Measurements from ENCODE around the gene C4orf54. TPM values are rescaled to one million over a fixed set of nuclear protein-coding genes. Genes with fewer than 3 reads are reported as not detected.
A peak's percentile ranks its signal among the peaks of the same experiment; 100 is the strongest.

C4orf54 gene
- total RNA-seq, 1 experiment from 2014 or later, result not detected

- no peaks in the 10 kb centered on the region for H3K79me2 ChIP-seq (ENCODE audit: insufficient read depth, low read length)
- H3K9ac ChIP-seq (ENCODE audit: extremely low read depth, insufficient read length, low read length), result no peak overlapping the region
- DNase-seq, result no peak
- peaks cover 3% of the 10 kb centered on the region; the same call in 1 of the 2 replicates for H3K4me1 ChIP-seq (ENCODE audit: insufficient read depth, low read length)
- no peak overlapping the region for H2BK15ac ChIP-seq (ENCODE audit: low read depth, low read length)
- no peak overlapping the region for H4K8ac ChIP-seq (replicated peaks; ENCODE audit: insufficient read length, low read depth, low read length)
- no peak overlapping the region for H2BK12ac ChIP-seq (ENCODE audit: insufficient read length, low read depth, low read length)
- H2BK5ac ChIP-seq (ENCODE audit: insufficient read length, low read length), result no peak overlapping the region
- H3K23me2 ChIP-seq (ENCODE audit: insufficient read length, low read depth, low read length, poor library complexity, severe bottlenecking), result no peaks in the 10 kb centered on the region
- no peaks in the 10 kb centered on the region for H3K9me3 Mint-ChIP-seq
- peaks cover 51% of the 10 kb centered on the region for H3K27me3 Mint-ChIP-seq (ENCODE audit: low read depth)
- WGBS (ENCODE audit: extremely low coverage, insufficient read length, low lambda C conversion rate), result no CpG with 5 or more reads among the region's 18 CpGs
- no peak overlapping the region for H3K23ac ChIP-seq (ENCODE audit: insufficient read length, low read depth, low read length)
- no peak overlapping the region for H2BK120ac ChIP-seq (ENCODE audit: low read depth, low read length, poor library complexity, severe bottlenecking)
- no peak overlapping the region for H3K18ac ChIP-seq (ENCODE audit: insufficient read length, low read depth, low read length)
- peaks cover 0 to 10% of the 10 kb centered on the region in 2 experiments; a peak in 2 of 4 replicates for H3K4me1 Mint-ChIP-seq
- H3K14ac ChIP-seq (ENCODE audit: insufficient read depth, low read length), result no peak overlapping the region
- H3K27ac ChIP-seq (ENCODE audit: insufficient read length, low read depth, low read length), result no peak overlapping the region
- H3K36me3 Mint-ChIP-seq (ENCODE audit: insufficient read depth in 1 of 3, low read depth in 3 of 3), result no peaks in the 10 kb centered on the region
- H3T11ph ChIP-seq (ENCODE audit: low read length), result no peak overlapping the region
- no peak overlapping the region for H3K4me3 Mint-ChIP-seq
- H4K91ac ChIP-seq (ENCODE audit: insufficient read length, low read depth, low read length), result no peak overlapping the region
- no peaks in the 10 kb centered on the region for H3K79me1 ChIP-seq (ENCODE audit: insufficient read depth, low read depth, low read length, poor library complexity, severe bottlenecking)
- H3K27me3 ChIP-seq (ENCODE audit: insufficient read depth, low read length), result peaks cover 2% of the 10 kb centered on the region; the same call in 1 of the 2 replicates
- no peak for TF ChIP-seq CTCF (conservative IDR thresholded peaks at IDR 0.05)
- no peak overlapping the region for H3K4ac ChIP-seq (ENCODE audit: low read depth, low read length)
- H4K20me1 ChIP-seq (ENCODE audit: control insufficient read depth, insufficient read depth, insufficient read length), result no peaks in the 10 kb centered on the region
- no peak overlapping the region for H3K4me2 ChIP-seq (ENCODE audit: insufficient read depth, insufficient read length, low read length)
- H3K27ac Mint-ChIP-seq, result peak overlapping the region in 1 of 3 experiments; percentile 27; a peak in 1 of 7 replicates
- no peak overlapping the region for H3K56ac ChIP-seq (ENCODE audit: insufficient read length, low read depth, low read length)
- H4K5ac ChIP-seq (ENCODE audit: insufficient read length, low read depth, low read length), result no peak overlapping the region
- no peak overlapping the region for H2AFZ ChIP-seq (ENCODE audit: low read length)
- H3K9me3 ChIP-seq (ENCODE audit: control insufficient read depth, low read depth, low read length), result no peaks in the 10 kb centered on the region
- H2AK5ac ChIP-seq (ENCODE audit: insufficient read length, low read length), result no peak overlapping the region
- no peak overlapping the region for H2BK20ac ChIP-seq (ENCODE audit: low read depth, low read length, poor library complexity, severe bottlenecking)
These were observed 6.4 kb downstream of the C4orf54 start for GRCh38 chr4:99651016-99651769.

All from H9 (cell line).